Endodermal cell (in vitro differentiated cells): ENCODE data around the gene BEND5. TPM values are rescaled to one million over a fixed set of nuclear protein-coding genes. Genes with fewer than 3 reads are reported as not detected.
A peak's percentile ranks its signal among the peaks of the same experiment; 100 is the strongest.

Source experiments
- DNase-seq: peaks from one replicate; pipeline ENCODE4 v3.0.0-alpha.2; 2017
- H3K27ac ChIP-seq: 2 replicates; pipeline ENCODE4 v1.5.1; 2013; ENCODE audit warnings: mild to moderate bottlenecking, low read depth, low read length, moderate library complexity
- H3K27me3 ChIP-seq: 2 replicates; pipeline ENCODE4 v1.6.1; 2013; ENCODE audit warnings: mild to moderate bottlenecking, low read length, moderate library complexity; ENCODE audit not compliant: insufficient read depth, control insufficient read depth, poor library complexity, severe bottlenecking
- H3K36me3 ChIP-seq: 2 replicates; pipeline ENCODE4 v1.7.0; 2013; ENCODE audit warnings: mild to moderate bottlenecking, low read length, moderate library complexity; ENCODE audit not compliant: control insufficient read depth, insufficient read depth
- H3K4me1 ChIP-seq: one replicate; pipeline ENCODE4 v1.7.0; 2013; ENCODE audit warnings: low read length; ENCODE audit not compliant: control insufficient read depth, insufficient read depth
- H3K4me3 ChIP-seq: 2 replicates; pipeline ENCODE4 v1.5.1; 2013; ENCODE audit warnings: mild to moderate bottlenecking, low read length, moderate library complexity
- H3K9ac ChIP-seq: 2 replicates; pipeline ENCODE4 v1.6.1; 2013; ENCODE audit warnings: mild to moderate bottlenecking, low read length, moderate library complexity; ENCODE audit not compliant: poor library complexity, severe bottlenecking; ENCODE audit errors: extremely low read depth
- H3K9me3 ChIP-seq: 2 replicates; pipeline ENCODE4 v1.6.1; 2013; ENCODE audit warnings: mild to moderate bottlenecking, low read length, moderate library complexity; ENCODE audit not compliant: control insufficient read depth
- H3K27ac Mint-ChIP-seq: 2 replicates; pipeline ENCODE4 v1.8.0; 2020; ENCODE audit warnings: mixed read lengths
- H3K27me3 Mint-ChIP-seq: 2 replicates; pipeline ENCODE4 v1.8.0; 2021; ENCODE audit warnings: mild to moderate bottlenecking, mixed read lengths; ENCODE audit not compliant: insufficient read depth
- H3K36me3 Mint-ChIP-seq: 2 replicates; pipeline ENCODE4 v1.8.0; 2020; ENCODE audit warnings: low read depth, mixed read lengths
- H3K4me1 Mint-ChIP-seq: 2 replicates; pipeline ENCODE4 v1.8.0; 2020; ENCODE audit warnings: mixed read lengths
- H3K4me3 Mint-ChIP-seq: 2 replicates; pipeline ENCODE4 v1.8.0; 2020; ENCODE audit warnings: mild to moderate bottlenecking, moderate library complexity, mixed read lengths
- H3K9me3 Mint-ChIP-seq: 2 replicates; pipeline ENCODE4 v1.8.0; 2020; ENCODE audit warnings: mild to moderate bottlenecking, mixed read lengths
- WGBS, 2 experiments: methylation state at CpG; one replicate each; pipeline versions ENCODE4 v1.1.5 to v1.1.7; 2013; ENCODE audit warnings: missing lambda C conversion rate in 2 of 2, mixed read lengths in 1 of 2; ENCODE audit not compliant: insufficient coverage in 1 of 2, insufficient read length in 1 of 2; 5-methylcytosine and 5-hydroxymethylcytosine counted together
- total RNA-seq, 2 donors: library from RNA; stranded (reverse); fragmentation: NEBNext Ultra II Directional in 1 of 2; extraction: Animal tissue kit (Norgen Biotek cat#: 25700) in 1 of 2; gene quantifications; 2 replicates in 1 of 2; 3 replicates in 1 of 2; pipeline ENCODE4 v1.2.1, GENCODE V29; 2021
- TF ChIP-seq, protein P1 (sequence below): fragments of 200-600 bp; sonication (generic); conservative IDR thresholded peaks from 2 replicates; pipeline ENCODE4 v1.5.0; 2021; ENCODE audit warnings: antibody characterized with exemption, mild to moderate bottlenecking

BEND5 gene
- total RNA-seq, 2 donors from 2014 or later, result 5.9 to 6.1 TPM

GRCh38 chr1:48683839-48684238 is 92.9 kb downstream of the BEND5 start:
- no peak for DNase-seq
- no peak overlapping the region for H3K9ac ChIP-seq
- H3K27ac ChIP-seq, result no peak overlapping the region
- H3K36me3 ChIP-seq, result no peaks in the 10 kb centered on the region
- no peaks in the 10 kb centered on the region for H3K9me3 ChIP-seq
- Mint-ChIP-seq H3K9me3 (no peaks in the 10 kb centered on the region), H3K27ac (no peak overlapping the region), H3K4me1 (peaks cover 12% of the 10 kb centered on the region), H3K4me3 (no peak overlapping the region), H3K27me3 (peaks cover 2% of the 10 kb centered on the region), H3K36me3 (no peaks in the 10 kb centered on the region)
- WGBS, 2 experiments, result 81 to 88% methylated on average over 2 to 3 of the region's 3 CpGs
- no peaks in the 10 kb centered on the region for H3K4me1 ChIP-seq
- H3K4me3 ChIP-seq, result no peak overlapping the region
- TF ChIP-seq, protein P1, sequence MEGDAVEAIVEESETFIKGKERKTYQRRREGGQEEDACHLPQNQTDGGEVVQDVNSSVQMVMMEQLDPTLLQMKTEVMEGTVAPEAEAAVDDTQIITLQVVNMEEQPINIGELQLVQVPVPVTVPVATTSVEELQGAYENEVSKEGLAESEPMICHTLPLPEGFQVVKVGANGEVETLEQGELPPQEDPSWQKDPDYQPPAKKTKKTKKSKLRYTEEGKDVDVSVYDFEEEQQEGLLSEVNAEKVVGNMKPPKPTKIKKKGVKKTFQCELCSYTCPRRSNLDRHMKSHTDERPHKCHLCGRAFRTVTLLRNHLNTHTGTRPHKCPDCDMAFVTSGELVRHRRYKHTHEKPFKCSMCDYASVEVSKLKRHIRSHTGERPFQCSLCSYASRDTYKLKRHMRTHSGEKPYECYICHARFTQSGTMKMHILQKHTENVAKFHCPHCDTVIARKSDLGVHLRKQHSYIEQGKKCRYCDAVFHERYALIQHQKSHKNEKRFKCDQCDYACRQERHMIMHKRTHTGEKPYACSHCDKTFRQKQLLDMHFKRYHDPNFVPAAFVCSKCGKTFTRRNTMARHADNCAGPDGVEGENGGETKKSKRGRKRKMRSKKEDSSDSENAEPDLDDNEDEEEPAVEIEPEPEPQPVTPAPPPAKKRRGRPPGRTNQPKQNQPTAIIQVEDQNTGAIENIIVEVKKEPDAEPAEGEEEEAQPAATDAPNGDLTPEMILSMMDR, result no peak
- H3K27me3 ChIP-seq, result no peaks in the 10 kb centered on the region

GRCh38 chr1:48681476-48682305 is 95.0 kb downstream of the BEND5 start:
- no peak overlapping the region for H3K4me3 ChIP-seq
- no peaks in the 10 kb centered on the region for H3K27me3 ChIP-seq
- no peak overlapping the region for H3K4me3 Mint-ChIP-seq
- TF ChIP-seq, protein P1, result no peak
- H3K9me3 Mint-ChIP-seq, result no peaks in the 10 kb centered on the region
- no peaks in the 10 kb centered on the region for H3K36me3 Mint-ChIP-seq
- peaks cover 15% of the 10 kb centered on the region for H3K4me1 Mint-ChIP-seq
- H3K4me1 ChIP-seq, result peaks cover under 1% of the 10 kb centered on the region
- H3K36me3 ChIP-seq, result no peaks in the 10 kb centered on the region
- 83 to 100% methylated on average over 2 to 4 of the region's 4 CpGs for WGBS, 2 experiments
- no peak overlapping the region for H3K27ac ChIP-seq
- no peak overlapping the region for H3K27ac Mint-ChIP-seq
- no peak overlapping the region for H3K9ac ChIP-seq
- DNase-seq, result no peak
- peaks cover 2% of the 10 kb centered on the region for H3K27me3 Mint-ChIP-seq
- H3K9me3 ChIP-seq, result no peaks in the 10 kb centered on the region

GRCh38 chr1:48680411-48681035 is 96.2 kb downstream of the BEND5 start:
- Histone ChIP-seq H3K36me3 (no peaks in the 10 kb centered on the region), H3K4me3 (no peak overlapping the region), H3K9ac (no peak overlapping the region), H3K4me1 (peaks cover 12% of the 10 kb centered on the region), H3K27ac (no peak overlapping the region), H3K9me3 (no peaks in the 10 kb centered on the region), H3K27me3 (no peaks in the 10 kb centered on the region)
- 77 to 79% methylated on average over 7 to 10 of the region's 10 CpGs for WGBS, 2 experiments
- peak; percentile 75 for DNase-seq
- TF ChIP-seq, protein P1, result peak; percentile 70
- H3K4me3 Mint-ChIP-seq, result no peak overlapping the region
- H3K27ac Mint-ChIP-seq, result no peak overlapping the region
- H3K9me3 Mint-ChIP-seq, result no peaks in the 10 kb centered on the region
- peaks cover 21% of the 10 kb centered on the region for H3K4me1 Mint-ChIP-seq
- peaks cover 2% of the 10 kb centered on the region for H3K27me3 Mint-ChIP-seq
- H3K36me3 Mint-ChIP-seq, result no peaks in the 10 kb centered on the region
